RWPE2 (cell line): ENCODE results near the gene DVL1.

ENCODE experiments used
- ATAC-seq: fragments of 200-7000 bp; cut with Tn5 transposase; 3 replicates; pipeline ENCODE4 v1.9.1; 2021; ENCODE audit warnings: low read depth
- DNase-seq: peaks from one replicate; pipeline ENCODE4 v3.0.0-alpha.2; 2020; ENCODE audit warnings: low spot score
- H3K27ac ChIP-seq: fragments of 450-650 bp; 2 replicates; pipeline ENCODE4 v1.5.1; 2017; ENCODE audit warnings: mild to moderate bottlenecking; ENCODE audit not compliant: poor library complexity, severe bottlenecking
- H3K27me3 ChIP-seq: fragments of 250-450 bp; sonication (Bioruptor Pico); 2 replicates; pipeline ENCODE4 v1.5.1; 2021; ENCODE audit warnings: mild to moderate bottlenecking, moderate library complexity; ENCODE audit not compliant: insufficient read depth, poor library complexity, severe bottlenecking
- H3K36me3 ChIP-seq: fragments of 250-450 bp; sonication (Bioruptor Pico); 2 replicates; pipeline ENCODE4 v1.5.1; 2020; ENCODE audit warnings: low read depth, mild to moderate bottlenecking, moderate library complexity
- H3K4me1 ChIP-seq: fragments of 250-450 bp; sonication (Bioruptor Pico); 2 replicates; pipeline ENCODE4 v1.5.1; 2021; ENCODE audit warnings: mild to moderate bottlenecking, moderate library complexity; ENCODE audit not compliant: insufficient read depth, poor library complexity, severe bottlenecking
- H3K4me3 ChIP-seq: fragments of 250-450 bp; sonication (Bioruptor Pico); 2 replicates; pipeline ENCODE4 v1.5.1; 2021; ENCODE audit warnings: mild to moderate bottlenecking, moderate library complexity; ENCODE audit not compliant: severe bottlenecking
- H3K9me3 ChIP-seq: fragments of 250-450 bp; sonication (Bioruptor Pico); 2 replicates; pipeline ENCODE4 v1.5.1; 2021; ENCODE audit warnings: mild to moderate bottlenecking, moderate library complexity; ENCODE audit not compliant: severe bottlenecking
- TF ChIP-seq, protein P1 (sequence below): fragments of 450-650 bp; IDR thresholded peaks from one replicate; pipeline ENCODE4 v1.5.1; 2017; ENCODE audit warnings: mild to moderate bottlenecking, moderate library complexity; ENCODE audit not compliant: poor library complexity, severe bottlenecking

DVL1 gene

GRCh38 chr1:1298861-1299685, 50.1 kb downstream of the DVL1 start:
- no peak overlapping the region for H3K4me3 ChIP-seq
- TF ChIP-seq, protein P1, sequence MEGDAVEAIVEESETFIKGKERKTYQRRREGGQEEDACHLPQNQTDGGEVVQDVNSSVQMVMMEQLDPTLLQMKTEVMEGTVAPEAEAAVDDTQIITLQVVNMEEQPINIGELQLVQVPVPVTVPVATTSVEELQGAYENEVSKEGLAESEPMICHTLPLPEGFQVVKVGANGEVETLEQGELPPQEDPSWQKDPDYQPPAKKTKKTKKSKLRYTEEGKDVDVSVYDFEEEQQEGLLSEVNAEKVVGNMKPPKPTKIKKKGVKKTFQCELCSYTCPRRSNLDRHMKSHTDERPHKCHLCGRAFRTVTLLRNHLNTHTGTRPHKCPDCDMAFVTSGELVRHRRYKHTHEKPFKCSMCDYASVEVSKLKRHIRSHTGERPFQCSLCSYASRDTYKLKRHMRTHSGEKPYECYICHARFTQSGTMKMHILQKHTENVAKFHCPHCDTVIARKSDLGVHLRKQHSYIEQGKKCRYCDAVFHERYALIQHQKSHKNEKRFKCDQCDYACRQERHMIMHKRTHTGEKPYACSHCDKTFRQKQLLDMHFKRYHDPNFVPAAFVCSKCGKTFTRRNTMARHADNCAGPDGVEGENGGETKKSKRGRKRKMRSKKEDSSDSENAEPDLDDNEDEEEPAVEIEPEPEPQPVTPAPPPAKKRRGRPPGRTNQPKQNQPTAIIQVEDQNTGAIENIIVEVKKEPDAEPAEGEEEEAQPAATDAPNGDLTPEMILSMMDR: no peak
- H3K27ac ChIP-seq: no peak overlapping the region
- H3K36me3 ChIP-seq: no peaks in the 10 kb centered on the region
- ATAC-seq (no peak), DNase-seq (no peak)
- no peaks in the 10 kb centered on the region for H3K27me3 ChIP-seq
- H3K9me3 ChIP-seq: no peaks in the 10 kb centered on the region
- H3K4me1 ChIP-seq: peaks cover 10% of the 10 kb centered on the region

DNA sequence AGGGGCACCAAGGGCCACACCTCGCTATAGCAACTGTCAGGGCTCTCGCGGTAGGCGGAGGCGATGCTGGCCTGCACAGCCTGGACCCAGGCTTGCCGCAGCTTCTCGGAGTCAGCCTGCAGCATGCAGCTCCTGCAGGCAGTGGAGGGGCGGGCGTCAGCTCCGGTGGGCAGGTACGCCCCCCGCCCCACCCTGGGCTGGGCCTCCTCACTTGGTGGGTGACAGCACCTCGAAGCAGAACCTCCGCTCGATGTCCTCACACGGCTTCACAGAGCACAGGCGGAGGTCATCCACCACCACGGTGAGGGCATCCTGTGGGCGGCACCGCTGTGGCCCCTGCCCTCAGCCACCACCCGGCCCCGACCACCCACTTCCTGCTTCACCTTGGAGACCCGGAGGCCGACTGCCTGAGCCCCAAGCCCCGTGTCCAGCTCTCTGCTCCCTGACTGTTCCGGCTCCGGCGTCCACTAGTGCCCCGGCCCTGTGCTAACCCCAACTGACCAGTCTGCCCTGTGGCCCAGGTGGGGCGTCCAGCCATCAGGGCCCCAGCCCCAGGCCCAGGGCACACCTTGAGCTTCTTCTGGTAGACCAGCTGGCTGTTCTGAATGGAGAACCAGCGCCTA, 51.3 kb downstream of the DVL1 start:
- TF ChIP-seq, protein P1: no peak
- H3K4me1 ChIP-seq: peaks cover under 1% of the 10 kb centered on the region
- H3K27ac ChIP-seq: no peak overlapping the region
- ATAC-seq (no peak), DNase-seq (no peak)
- no peak overlapping the region for H3K4me3 ChIP-seq
- no peaks in the 10 kb centered on the region for H3K36me3 ChIP-seq
- H3K9me3 ChIP-seq: no peaks in the 10 kb centered on the region
- no peaks in the 10 kb centered on the region for H3K27me3 ChIP-seq

DNA sequence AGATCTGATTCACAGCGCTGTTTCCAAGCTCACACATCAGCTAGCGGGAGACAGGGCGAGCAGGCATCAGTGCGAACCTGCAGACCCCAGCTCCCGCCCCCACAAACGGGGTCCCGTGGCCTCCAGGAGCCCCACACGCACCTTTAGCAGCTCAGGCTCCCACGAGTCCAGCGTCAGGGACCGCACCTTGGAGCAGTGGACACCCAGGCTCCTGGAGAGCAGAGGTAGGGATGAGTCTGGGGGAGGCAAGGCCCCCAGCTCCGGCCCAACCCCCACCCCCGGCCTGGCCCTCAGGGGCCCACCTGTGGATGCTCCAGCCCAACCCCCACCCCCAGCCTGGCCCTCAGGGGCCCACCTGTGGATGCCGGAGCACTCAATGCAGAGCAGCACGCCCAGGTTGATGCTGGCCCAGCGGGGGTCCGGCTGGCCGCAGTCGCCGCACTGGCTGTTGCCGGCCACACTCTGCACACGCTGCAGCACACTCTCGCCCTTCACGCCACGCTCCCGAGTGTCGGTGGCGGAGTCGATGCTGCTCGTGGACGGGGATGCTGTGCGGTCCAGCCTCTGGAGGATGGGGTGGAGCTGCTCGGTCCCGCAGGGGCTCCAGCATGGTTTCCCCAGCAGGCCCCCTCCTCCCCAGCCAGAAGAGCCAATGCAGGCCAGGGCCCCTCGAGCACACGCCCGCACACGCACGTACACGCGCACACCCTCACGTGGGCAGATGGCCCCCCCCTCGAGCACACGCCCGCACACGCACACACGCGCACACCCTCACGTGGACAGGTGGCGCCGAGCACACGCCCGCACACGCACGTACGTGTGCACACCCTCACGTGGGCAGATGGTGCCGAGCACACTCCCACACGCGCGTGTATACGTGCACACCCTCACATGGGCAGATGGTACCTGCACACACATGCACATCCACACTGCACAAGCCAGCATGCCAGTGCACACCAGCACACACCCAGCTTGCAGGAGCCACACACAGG, 52.9 kb downstream of the DVL1 start:
- Histone ChIP-seq H3K36me3 (no peaks in the 10 kb centered on the region), H3K4me3 (no peak overlapping the region), H3K27me3 (no peaks in the 10 kb centered on the region), H3K4me1 (no peaks in the 10 kb centered on the region), H3K9me3 (no peaks in the 10 kb centered on the region), H3K27ac (no peak overlapping the region)
- DNase-seq (no peak), ATAC-seq (no peak)
- TF ChIP-seq, protein P1: no peak

DNA sequence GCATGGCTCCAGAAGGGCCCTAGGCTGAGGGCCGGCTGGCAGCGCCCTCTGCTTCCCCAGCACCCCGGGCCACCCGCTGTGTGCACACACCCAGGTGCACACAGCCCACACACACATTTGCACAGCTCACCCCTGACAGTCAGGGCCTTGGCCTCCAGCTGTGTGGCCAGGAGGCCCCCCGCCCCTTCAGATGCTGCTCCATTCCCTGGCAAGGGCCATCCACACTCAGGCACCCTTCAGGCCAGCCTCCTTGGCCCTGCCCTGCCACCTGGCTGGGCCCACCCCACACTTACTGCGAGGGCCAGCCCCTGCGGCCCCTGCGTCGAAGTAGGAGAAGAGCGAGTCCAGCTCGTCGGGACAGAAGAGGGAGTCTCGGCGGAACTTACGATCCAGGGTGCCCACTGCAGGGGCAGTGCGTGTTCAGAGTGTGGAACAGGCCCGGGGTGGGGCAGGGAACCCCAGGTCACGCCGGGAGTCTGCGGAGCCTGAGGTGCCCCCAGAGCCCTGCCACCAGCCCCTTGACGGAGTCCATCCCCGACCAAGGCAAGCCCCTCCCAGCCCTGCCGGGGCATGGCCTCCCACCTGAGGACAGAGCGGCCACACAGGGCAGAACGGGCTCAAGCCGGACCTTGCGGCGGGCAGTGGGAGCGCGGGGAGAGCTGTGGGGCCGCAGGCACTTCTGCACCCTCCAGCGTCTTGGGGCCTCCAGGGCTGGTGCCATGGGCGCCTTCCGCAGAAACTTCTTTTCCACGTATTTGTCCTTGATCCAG, 53.9 kb downstream of the DVL1 start:
- H3K4me3 ChIP-seq: no peak overlapping the region
- no peaks in the 10 kb centered on the region for H3K4me1 ChIP-seq
- H3K36me3 ChIP-seq: no peaks in the 10 kb centered on the region
- no peaks in the 10 kb centered on the region for H3K27me3 ChIP-seq
- TF ChIP-seq, protein P1: no peak
- no peak for DNase-seq
- no peak overlapping the region for H3K27ac ChIP-seq
- no peaks in the 10 kb centered on the region for H3K9me3 ChIP-seq
- no peak for ATAC-seq
